HG02678 (cell line): ENCODE measurements around the gene PEX1.
A peak's percentile ranks its signal among the peaks of the same experiment; 100 is the strongest.
"Not testable (repeated sequence)": the region's sequence is repeated elsewhere in the genome, so short reads cannot be mapped to it uniquely, and the experiment has no call there.

Experiments used
- ATAC-seq: cut with Tn5 transposase; IDR thresholded peaks from one replicate; pipeline ENCODE4 v1.9.1; 2021; ENCODE audit warnings: mild to moderate bottlenecking, moderate library complexity; ENCODE audit not compliant: unreplicated experiment

The PEX1 gene

DNA sequence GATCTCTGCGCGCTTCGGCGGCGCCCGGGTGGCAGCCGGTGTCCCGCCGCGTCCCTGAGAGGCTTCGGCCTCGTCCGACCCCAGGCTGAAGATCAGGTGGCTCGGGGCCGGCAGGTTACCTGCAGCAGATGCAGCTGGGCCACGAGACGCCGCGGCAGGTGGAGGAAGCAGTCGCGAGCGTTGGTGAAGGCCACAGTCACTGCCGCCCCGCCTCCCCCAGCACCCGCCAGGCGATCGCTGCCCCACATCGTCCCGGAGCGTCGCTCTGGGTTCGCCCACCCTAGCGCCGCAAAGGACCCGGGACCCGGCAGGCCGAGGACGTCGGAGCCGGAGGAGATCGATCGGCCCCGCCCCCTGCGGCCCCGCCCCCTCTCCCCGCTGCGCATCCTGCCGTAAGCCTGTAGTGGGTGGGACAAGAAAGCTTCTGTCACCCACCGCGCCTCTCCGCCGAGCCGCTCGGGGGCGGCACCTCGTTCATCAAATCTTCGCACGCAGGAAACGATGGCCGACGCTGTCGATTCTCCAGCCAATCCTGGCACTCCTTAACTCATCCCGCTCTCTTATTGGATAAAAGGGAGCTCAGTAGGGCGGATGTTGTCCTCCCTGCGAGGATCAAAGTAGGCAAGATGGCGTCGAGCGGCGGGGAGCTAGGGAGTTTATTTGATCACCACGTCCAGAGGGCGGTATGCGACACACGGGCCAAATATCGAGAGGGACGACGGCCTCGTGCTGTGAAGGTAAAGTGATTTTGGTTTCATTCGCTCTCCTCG lies at the start of gene PEX1, which contains the start of gene RBM48:
PEX1 (minus strand) TSS at position 333 of the 770 bp plus-strand sequence; CDS start at position 248, 85 bp downstream.
RBM48 (plus strand) TSS at position 608 of the 770 bp plus-strand sequence; CDS start at position 627, 19 bp downstream.
- ATAC-seq: peak; percentile 95

DNA sequence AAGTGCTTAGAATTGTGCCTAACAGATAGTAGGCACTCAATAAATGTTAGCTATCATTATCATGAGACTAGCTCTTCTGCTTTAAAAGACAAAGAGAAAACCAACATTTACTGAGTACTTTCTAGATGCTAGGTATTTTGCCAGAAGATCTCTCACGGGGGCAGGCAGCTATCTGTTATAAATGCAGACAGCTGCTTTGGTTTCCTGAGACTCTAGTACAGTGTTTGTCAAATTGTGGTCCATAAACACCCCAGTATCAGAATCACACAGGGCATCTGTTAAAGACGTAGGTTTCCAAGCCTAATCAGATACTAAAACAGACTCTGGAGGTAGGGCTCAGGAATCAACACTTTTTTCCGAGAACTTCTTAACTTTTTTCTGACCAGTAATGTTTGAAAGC lies 48.0 kb upstream of the PEX1 start:
- ATAC-seq: no peak

DNA sequence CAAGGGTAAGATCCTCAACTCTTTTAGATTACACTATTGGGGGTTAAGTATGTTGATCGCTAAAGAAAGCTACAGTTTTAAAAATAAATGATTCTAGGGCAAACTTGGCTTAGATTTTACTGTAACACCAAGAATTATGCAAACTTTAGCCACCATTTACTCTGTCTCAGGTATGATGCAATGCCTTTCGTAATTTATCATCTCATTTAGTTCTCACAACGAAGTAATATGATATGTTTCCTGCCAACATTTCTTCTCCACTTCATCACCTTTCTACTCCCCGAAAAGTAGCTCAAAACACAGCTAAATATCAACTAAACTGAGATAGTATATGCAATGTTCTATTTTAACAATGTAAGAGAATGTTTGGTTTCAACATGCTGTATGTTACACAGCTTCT lies 40.8 kb upstream of the PEX1 start:
- ATAC-seq: no peak

DNA sequence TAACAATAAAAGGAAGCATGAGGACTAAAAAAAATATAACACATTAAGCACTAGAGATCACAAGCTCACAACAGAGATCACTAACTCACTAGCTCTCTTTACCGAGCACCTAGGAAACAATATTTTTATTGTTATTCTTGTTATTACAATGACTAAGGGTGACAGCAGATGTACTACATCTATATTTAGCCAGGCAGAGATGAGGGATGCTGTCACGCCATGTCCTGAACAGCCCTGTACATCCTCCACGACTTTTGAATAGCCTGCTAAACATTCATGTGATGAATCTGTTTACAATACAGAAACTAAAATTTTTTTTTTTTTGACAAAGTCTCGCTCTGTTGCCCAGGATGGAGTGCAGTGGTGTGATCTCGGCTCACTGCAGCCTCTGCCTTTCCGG lies 39.1 kb upstream of the PEX1 start:
- no peak for ATAC-seq

DNA sequence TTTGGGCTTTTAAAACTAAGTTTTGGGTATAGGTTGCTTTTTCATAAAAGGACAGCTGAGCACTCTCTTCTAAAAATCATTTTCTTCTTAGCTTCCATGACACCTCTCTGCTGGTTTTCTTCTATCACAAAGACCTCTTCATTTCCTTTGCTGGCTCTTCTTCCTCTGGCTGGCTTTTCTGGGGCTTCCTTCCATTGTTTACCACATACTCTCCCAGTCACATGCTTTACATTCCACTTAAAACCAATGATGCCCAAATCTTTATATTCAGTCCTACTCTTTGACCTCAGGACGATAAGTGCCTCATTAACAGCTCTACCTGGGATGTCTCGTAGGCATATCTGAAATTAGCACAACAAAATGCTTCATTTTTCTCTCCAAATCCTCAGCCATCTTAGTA lies 35.0 kb upstream of the PEX1 start:
- no peak for ATAC-seq

DNA sequence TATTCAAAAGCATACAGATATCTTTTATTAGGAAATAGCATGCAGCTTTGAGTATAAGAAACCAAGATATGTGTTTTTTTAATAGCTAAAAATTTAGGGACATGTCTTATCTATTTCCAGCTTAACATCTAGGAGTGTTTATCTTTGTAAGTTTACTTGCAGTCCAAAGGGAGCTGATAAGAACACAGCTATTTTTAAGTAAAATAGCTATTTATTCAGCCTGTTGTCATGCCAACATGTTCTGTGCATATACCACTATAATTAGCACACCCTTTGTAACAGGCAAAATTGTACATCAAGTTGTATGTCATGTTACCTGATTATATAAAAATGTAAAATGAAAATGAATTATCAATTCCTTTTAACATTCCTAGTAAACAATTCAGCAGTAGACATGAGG lies 32.3 kb upstream of the PEX1 start:
- no peak for ATAC-seq

DNA sequence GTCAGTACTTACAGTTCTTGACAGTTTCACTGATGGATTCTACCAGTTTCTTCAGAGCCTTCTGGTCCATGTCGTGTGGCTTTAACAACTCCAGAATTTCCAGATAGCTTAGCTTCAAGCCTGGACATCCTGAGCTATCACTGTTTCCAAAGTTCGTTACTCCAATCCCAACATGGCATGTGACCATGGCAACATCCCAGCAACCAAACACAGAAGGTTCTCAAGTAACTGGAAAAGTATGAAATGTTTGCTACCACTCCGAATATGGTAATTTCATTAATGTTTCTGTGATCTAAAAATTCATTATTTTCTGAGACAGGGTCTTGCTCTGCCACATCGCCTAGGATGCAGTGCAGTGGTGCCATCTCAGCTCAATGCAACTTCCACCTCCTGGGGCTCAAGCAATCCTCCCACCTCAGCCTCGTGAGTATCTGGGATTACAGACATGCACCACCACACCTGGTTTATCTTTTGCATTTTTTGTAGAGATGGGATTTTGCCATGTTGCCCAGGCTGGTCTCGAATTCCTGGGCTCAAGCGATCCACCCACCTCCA lies 29.6 kb upstream of the PEX1 start:
- no peak for ATAC-seq

DNA sequence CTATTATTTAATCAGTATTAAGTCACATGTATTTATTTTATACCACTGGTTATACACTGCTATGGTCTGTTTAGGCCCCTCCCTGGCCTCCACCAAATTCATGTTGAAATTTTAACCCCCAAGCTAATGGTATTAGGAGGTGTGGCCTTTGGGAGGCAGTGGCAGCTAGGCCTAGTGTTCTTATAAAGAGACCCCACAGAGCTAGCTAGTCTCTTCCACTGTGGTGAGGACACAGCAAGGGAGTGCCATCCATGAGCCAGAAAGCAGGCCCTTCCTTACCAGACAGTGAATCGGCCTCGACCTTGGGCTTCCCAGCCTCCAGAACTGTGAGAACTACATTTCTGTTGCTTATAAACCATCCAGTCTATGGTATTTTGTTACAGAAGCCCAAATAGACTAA lies 28.9 kb upstream of the PEX1 start:
- no peak for ATAC-seq

DNA sequence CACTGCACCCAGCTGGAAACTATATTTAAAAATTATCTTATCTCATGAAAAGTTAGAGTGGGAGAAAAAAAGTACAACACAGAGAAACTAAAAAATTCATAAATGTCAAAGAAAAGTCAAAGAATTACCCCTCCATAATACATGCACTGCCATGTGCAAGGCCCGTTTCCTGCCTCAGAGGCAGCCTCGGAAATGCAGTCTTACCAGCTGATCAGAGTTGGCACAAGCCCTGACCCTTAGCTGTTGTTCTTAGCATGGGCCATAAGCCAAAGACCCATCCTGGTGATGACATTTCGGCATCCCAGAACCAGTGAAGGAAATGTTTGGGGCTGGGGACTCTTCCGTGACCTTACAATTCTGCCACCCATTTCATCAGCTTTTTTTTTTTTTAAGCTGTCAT lies 21.9 kb upstream of the PEX1 start:
- no peak for ATAC-seq

DNA sequence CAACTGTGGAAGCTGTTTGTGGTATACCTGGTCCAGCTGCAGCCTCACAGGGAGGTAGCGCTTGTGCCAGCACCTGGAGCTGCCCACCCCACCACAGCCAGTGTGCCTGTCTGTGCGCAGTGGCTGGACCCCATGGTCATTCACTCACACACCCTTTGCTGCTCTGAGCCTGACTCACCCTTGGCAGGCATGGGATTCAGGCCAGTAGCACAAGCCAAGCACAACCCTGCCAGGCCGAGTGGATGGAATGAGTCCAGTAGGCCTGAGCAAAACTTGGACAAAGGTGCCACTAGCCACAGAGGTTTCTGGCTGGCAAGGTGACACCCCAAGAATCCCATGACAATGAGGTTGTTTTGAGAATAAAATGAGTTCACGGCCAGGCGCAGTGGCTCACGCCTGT lies 19.3 kb upstream of the PEX1 start:
- ATAC-seq: no peak

DNA sequence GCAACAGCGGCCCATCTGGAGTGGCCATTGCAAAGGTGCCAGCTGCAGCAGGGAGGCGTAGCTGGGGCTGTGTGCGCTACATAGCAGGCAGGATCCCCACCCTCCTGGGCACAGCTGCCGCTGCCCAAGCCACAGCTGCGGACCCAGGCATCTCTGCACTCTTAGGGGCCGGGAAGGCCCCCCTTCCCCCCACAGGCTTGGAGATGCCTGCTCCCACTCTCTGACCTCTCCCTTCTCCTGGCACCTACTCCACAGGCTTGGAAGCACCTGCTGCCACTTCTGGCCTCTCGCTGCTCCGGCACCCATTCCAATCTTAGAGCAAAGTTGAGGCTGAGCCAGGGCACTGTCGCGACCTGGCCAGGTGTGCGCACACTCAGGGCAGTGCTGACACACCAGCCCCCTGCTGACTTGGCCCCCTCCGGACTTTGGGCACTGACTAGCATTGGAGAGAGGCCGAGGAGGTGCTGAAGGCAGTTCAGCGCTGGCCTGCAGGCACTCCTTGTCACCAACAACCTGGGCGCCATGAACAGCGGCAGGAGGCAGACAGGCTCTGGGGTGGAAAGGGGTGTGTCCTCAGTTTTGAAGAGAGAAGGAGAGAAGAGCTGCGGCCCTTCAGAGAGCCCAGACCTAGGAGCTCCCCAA lies 18.7 kb upstream of the PEX1 start:
- no peak for ATAC-seq

DNA sequence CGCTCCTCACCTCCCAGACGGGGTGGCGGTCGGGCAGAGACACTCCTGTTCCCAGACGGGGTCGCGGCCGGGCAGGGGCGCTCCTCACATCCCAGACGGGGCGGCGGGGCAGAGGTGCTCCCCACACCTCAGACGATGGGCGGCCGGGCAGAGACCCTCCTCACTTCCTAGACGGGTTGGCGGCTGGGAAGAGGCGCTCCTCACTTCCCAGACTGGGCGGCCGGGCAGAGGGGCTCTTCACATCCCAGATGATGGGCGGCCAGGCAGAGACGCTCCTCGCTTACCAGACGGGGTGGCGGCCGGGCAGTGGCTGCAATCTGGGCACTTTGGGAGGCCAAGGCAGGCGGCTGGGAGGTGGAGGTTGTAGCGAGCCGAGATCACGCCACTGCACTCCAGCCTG lies 16.8 kb upstream of the PEX1 start:
- not testable (repeated sequence) for ATAC-seq

DNA sequence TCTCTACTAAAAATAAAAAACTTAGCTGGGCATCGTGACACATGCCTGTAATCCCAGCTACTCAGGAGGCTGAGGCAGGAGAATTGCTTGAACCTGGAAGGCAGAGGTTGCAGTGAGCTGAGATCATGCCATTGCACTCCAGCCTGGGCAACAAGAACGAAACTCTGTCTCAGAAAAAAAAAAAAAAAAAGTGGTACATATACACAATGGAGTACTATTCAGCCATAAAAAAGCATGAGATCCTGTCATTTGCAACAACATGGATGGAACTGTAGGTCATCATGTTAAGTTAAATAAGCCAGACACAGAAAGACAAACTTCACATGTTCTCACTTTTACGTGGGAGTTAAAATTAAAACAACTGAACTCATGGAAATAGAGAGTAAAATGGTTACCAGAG lies 15.2 kb upstream of the PEX1 start:
- not testable (repeated sequence) for ATAC-seq

DNA sequence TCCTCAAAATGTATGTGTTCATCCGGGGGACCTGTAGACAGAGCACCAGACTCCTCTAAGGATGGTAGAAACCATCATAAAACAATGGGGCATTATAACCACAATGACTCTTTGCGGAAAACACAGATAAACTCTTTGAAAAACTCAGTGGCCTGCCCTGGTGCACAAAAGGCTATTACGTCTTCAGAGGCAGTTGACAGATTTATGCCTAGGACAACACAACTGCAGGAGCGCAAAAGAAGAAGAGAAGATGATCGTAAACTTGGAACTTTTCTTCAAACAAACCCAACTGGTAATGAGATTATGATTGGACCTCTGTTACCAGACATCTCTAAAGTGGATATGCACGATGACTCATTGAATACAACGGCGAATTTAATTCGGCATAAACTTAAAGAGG lies 6.3 kb upstream of the PEX1 start:
- ATAC-seq: no peak

DNA sequence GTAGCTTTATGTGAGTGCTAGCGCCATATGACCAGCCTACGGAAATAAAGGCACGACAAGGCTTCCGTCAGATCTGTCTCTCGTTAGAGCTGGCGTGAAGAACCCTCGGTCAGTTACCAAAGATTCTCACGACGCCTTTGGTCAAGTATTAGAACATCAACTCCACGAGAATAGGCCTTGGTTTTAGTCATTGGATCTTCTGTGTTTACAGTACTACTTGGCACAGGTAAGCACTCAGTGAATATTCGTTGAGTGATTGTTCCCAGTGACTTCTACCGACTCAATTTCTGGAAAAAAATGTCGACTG lies 591 bp upstream of the PEX1 start:
- ATAC-seq: no peak

DNA sequence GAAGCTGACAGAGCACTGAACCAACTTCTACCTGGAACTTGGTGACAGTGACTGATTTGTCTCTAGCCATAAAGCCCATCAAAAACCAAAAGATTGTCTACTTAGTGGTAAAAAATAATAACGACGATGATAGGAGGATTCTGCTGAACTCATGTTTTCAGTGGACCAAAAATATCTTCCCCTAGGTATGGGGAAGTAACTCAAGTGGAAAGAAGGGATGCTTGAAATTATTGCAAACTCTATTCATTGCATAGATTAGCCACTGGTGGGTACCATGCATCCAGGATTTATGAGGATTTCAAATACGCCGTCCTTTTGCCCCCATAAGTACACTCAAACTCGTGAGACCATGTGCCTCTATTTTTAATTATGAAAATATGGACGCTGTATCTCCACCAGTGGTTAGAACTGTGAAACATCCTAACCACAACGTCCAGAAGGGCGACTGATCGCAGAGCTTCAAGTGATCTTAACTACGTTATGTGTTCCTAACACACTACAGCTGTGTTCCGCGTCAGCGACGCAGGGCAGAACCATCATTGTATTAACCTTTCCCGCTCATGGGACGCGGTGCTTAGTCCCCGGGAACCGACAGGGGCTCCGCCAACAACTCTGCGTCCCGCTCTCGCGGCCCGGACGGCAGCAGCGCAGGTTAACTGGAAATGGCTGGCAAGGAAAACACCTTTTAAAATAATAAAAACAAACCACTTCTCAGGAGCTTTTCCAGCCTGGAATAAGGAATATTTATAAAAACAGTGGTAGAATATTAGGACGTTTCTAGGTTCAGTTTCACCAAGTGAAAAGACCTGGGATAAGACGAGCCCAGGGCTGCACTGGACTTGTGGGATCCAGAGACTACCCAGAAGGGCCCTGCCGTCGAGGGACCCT lies 776 bp downstream of the PEX1 start:
- ATAC-seq: peak; percentile 28

DNA sequence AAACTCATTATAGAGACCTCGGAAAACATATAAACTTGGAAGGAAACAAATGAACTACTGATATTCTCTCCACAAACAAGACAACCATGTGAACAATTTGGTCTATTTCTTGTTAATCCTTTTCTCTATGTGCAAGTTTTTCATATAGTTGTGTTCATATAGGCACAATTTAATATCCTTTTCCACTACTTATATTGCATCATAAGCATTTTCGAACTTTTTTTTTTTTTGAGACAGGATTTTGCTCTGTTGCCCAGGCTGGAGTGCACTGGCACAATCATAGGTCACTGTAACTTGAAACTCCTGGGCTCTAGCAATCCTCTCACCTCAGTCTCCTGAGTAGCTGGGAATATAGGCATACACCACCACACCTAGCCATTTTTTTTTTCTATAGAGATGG lies 5.2 kb downstream of the PEX1 start:
- no peak for ATAC-seq

DNA sequence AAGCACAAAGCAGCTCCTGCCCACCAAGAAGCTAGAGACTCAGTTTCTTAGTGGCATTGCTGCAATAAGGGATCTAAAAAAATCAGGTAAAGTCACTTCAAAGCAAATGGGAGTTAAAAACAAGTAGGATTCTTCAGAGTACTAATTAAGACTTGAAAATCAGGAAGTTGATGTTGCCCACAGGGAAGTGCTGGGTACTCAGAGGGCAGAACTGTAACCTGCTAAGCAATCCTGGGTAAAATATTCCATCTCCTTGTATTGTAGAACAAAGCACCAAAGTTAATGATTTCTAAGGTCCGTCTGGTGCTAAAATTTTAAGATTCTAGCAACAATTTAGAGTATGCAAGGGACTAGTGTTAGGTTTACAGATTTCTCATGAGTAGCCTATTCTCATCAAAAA lies 8.3 kb downstream of the PEX1 start:
- no peak for ATAC-seq

DNA sequence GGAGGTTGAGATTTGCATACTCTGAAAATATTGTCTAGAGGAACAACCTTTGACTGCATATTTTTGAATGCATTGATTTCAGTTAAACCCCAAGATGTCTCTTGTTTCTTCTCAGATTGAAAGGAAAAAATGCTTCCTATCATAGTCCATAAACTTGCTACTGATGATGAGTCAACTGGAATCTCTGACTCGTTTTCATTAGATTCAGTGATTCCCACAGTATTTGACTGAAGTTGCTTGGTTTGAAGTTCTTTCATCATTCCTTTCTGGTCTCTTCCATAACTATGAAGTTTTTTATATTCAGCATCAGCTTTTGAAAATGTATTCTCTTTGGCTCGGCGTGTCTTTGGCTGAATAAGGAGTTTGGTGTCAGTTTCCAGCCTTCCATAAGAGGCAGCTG lies 10.7 kb downstream of the PEX1 start:
- no peak for ATAC-seq

DNA sequence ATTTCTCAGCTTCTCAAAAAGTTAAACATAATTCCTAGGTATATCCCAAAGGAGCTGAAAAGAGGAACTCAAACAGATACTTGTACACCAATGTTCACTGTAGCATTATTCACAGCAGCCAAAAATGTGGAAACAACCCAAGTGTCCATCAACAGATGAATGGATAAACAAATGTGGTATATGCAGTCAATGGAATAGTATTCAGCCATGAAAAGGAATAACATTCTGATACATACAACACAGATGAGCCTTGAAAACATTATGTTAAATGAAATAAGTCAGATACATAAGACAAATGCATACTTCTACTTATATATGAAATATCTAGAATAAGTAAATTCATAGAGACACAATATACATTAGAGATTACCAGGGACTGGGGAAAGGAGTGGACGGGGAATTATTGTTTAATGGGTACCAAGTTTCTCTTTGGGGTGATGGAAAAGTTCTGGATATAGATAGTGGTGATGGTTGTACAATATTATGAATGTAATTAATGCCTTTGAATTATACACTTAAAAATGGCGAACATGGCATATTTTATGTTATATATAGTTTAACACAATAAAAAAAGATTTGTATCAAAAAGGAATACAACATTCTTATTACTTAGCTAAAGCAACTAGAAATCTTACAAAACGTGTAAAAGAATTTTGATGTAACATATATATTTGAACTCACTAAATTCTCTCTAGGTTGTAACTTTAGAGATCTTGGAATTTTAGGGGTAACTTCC lies 15.0 kb downstream of the PEX1 start:
- ATAC-seq: no peak

DNA sequence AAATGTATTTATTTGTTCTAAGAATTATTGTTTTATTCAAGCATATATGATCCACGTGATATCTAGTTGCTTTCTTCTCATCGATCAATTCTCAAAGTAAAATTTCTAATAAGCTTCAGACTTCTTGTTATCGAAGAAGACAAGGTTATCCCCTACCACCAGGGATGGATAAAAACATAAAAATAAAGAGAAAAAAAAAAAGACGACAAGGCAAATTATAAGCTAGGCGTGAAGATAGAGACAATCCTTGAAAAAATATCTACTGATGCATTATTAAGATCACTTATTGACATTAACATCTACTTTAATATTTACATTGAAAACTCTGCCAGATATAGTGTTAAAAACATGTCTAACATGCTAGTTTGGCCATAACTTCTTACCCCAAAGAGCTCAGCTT lies 19.4 kb downstream of the PEX1 start:
- ATAC-seq: no peak
